K562 (cell line): ENCODE measurements around the gene OR9A2. TPM values are rescaled to one million over a fixed set of nuclear protein-coding genes. Genes with fewer than 3 reads are reported as not detected.
A peak's percentile ranks its signal among the peaks of the same experiment; 100 is the strongest.

Experiments used
- ATAC-seq: fragments of 200-7000 bp; cut with Tn5 transposase; 3 replicates; pipeline ENCODE4 v1.9.1; 2020; ENCODE audit warnings: moderate library complexity
- BruUV-seq: library from RNA; stranded (reverse); fragments of 400-500 nt; replicated peaks from 2 replicates; lab custom pipeline; 2021; lab: Mats Ljungman, UMichigan
- CTCF ChIA-PET: fragments of 300-600 bp; formaldehyde crosslinking; extraction: SDS; loops from one replicate; lab custom pipeline; 2021; ENCODE audit warnings: low intra/inter-chr PET ratio; lab: Yijun Ruan, JAX
- POLR2A ChIA-PET: fragments of 300-600, 350-650 bp; sonication (Branson Sonifier 250); formaldehyde crosslinking; extraction: SDS; loops from one replicate; lab custom pipeline; 2021; ENCODE audit warnings: antibody characterized with exemption, inconsistent platforms; lab: Yijun Ruan, JAX
- DNase-seq, 4 experiments: peaks; one replicate each; pipeline versions ENCODE4 v3.0.0 to v3.0.0-alpha.2; 2011 to 2018; ENCODE audit warnings: low spot score in 3 of 4, mixed read lengths in 3 of 4; ENCODE audit errors: extremely low read depth in 1 of 4
- FAIRE-seq: peaks from 2 replicates; lab custom pipeline; 2011; peaks lifted over from hg19 to GRCh38; lab: Jason Lieb, UNC
- H2AFZ ChIP-seq: 2 replicates; pipeline ENCODE4 v1.6.0; 2011; ENCODE audit warnings: low read depth, low read length, control low read depth, inconsistent platforms
- H3K27ac ChIP-seq: fragments of 200-600 bp; 3 replicates; pipeline ENCODE4 v1.8.0; 2011; ENCODE audit warnings: low read depth, mild to moderate bottlenecking, control low read depth, inconsistent platforms, low read length, moderate library complexity, mixed read lengths; ENCODE audit errors: extremely low read depth
- H3K27me3 ChIP-seq, 2 experiments: fragments of 300-600 bp in 1 of 2; 2 replicates in 1 of 2; 3 replicates in 1 of 2; pipeline versions ENCODE4 v1.6.0 to v1.8.0; 2011; ENCODE audit warnings: inconsistent platforms in 2 of 2, low read length in 2 of 2, mild to moderate bottlenecking in 1 of 2, mixed read lengths in 1 of 2, moderate library complexity in 1 of 2; ENCODE audit not compliant: control insufficient read depth in 2 of 2, insufficient read depth in 2 of 2
- H3K36me3 ChIP-seq: fragments of 300-600 bp; 3 replicates; pipeline ENCODE4 v1.8.0; 2011; ENCODE audit warnings: mild to moderate bottlenecking, low read length, inconsistent platforms; ENCODE audit not compliant: control insufficient read depth, insufficient read depth
- H3K4me1 ChIP-seq, 2 experiments: fragments of 200-600 bp in 1 of 2; replicated peaks in 1 of 2; 2 replicates in 1 of 2; 3 replicates in 1 of 2; pipeline versions ENCODE4 v1.5.1 to v1.8.0; 2011; ENCODE audit warnings: inconsistent platforms in 2 of 2, low read length in 2 of 2, mild to moderate bottlenecking in 1 of 2, mixed read lengths in 1 of 2, moderate library complexity in 1 of 2; ENCODE audit not compliant: control insufficient read depth in 2 of 2, insufficient read depth in 2 of 2
- H3K4me2 ChIP-seq: 2 replicates; pipeline ENCODE4 v1.6.1; 2011; ENCODE audit warnings: low read length, control low read depth, inconsistent platforms, mixed read lengths; ENCODE audit not compliant: insufficient read depth
- H3K4me3 ChIP-seq: fragments of 200-600 bp; sonication (generic), shearing (Covaris generic); 2 replicates; pipeline ENCODE4 v1.5.1; 2016; ENCODE audit warnings: control low read depth, inconsistent platforms
- H3K79me2 ChIP-seq: fragments of 200-600 bp; 3 replicates; pipeline ENCODE4 v1.8.0; 2011; ENCODE audit warnings: low read length, inconsistent platforms; ENCODE audit not compliant: control insufficient read depth, insufficient read depth
- H3K9ac ChIP-seq, 2 experiments: 2 replicates each; pipeline versions ENCODE4 v1.6.0 to v1.6.1; 2011; ENCODE audit warnings: low read depth in 2 of 2, low read length in 2 of 2, control low read depth in 1 of 2, inconsistent platforms in 1 of 2, mild to moderate bottlenecking in 1 of 2, mixed read lengths in 1 of 2; ENCODE audit not compliant: insufficient read depth in 1 of 2
- H3K9me1 ChIP-seq: one replicate; pipeline ENCODE4 v1.6.0; 2011; ENCODE audit warnings: inconsistent platforms, mild to moderate bottlenecking, low read length, moderate library complexity; ENCODE audit not compliant: control insufficient read depth, insufficient read depth
- H3K9me3 ChIP-seq: replicated peaks from 2 replicates; pipeline ENCODE4 v1.5.1; 2011; ENCODE audit warnings: low read depth, low read length, inconsistent platforms; ENCODE audit not compliant: control insufficient read depth, insufficient read depth
- H4K20me1 ChIP-seq: replicated peaks from 2 replicates; pipeline ENCODE4 v1.6.1; 2011; ENCODE audit warnings: low read length, inconsistent platforms, mixed read lengths; ENCODE audit not compliant: control insufficient read depth, insufficient read depth
- CBFB ChIP-seq: sonication (generic); formaldehyde crosslinking; IDR thresholded peaks from 2 replicates; pipeline ENCODE4 v1.4.0; 2020; ENCODE audit warnings: mild to moderate bottlenecking, missing genetic modification reagents
- FOXM1 ChIP-seq, 2 experiments: fragments of 450-650 bp in 1 of 2; sonication (generic) in 1 of 2; formaldehyde crosslinking in 1 of 2; IDR thresholded peaks; 2 replicates each; pipeline versions ENCODE4 v1.6.1 to v1.9.0; 2017 to 2022; ENCODE audit warnings: low read depth in 2 of 2, mild to moderate bottlenecking in 2 of 2, missing genetic modification reagents in 1 of 2, moderate library complexity in 1 of 2
- LCOR ChIP-seq: sonication (generic); formaldehyde crosslinking; IDR thresholded peaks from 2 replicates; pipeline ENCODE4 v1.8.0; 2022; ENCODE audit warnings: mild to moderate bottlenecking, missing genetic modification reagents
- RCOR1 ChIP-seq, 2 experiments: IDR thresholded peaks; 2 replicates each; pipeline ENCODE4 v1.6.1; 2012; ENCODE audit warnings: low read depth in 2 of 2, low read length in 2 of 2, borderline replicate concordance in 1 of 2, improper control_type of control experiment in 1 of 2
- WGBS: fragments of 100-300 bp; shearing (Covaris generic); methylation state at CpG from one replicate; pipeline ENCODE4 v1.1.6; 2016; ENCODE audit warnings: low coverage, mixed read lengths; ENCODE audit not compliant: insufficient coverage; ENCODE audit errors: missing lambda C conversion rate; 5-methylcytosine and 5-hydroxymethylcytosine counted together
- in situ Hi-C: fragments of 300-500 bp; cut with MboI; formaldehyde crosslinking; loops from 4 replicates; pipeline ENCODE4 v1.15.0; 2018; ENCODE audit warnings: inconsistent platforms, mixed read lengths
- intact Hi-C: fragments of 100-400 bp; cut with micrococcal nuclease; formaldehyde crosslinking; loops from 2 replicates; pipeline ENCODE4 v1.14.2; 2022
- polyA plus RNA-seq, 8 experiments: library from polyadenylated mRNA; depleted of rRNA in 4 of 8; stranded (reverse) in 5 of 8; unstranded in 3 of 8; fragments of >200 nt; fragmentation: Nextera tagmentation in 2 of 8; fragmentation: Illumina TruSeq in 1 of 8; extraction: Ambion mirVana in 2 of 8; extraction: Trizol in 1 of 8; gene quantifications; 2 replicates each; pipeline versions ENCODE4 v1.2.1 to v1.2.3, GENCODE V29; 2011 to 2014; ENCODE audit warnings: inconsistent platforms in 1 of 8, missing spikeins in 1 of 8
- total RNA-seq, 7 experiments: library from RNA; depleted of rRNA in 6 of 7; stranded (reverse); fragments of >200 nt in 6 of 7; fragmentation: Illumina TruSeq in 2 of 7; extraction: Trizol in 2 of 7; gene quantifications; 2 replicates each; pipeline versions ENCODE4 v1.2.1 to v1.2.3, GENCODE V29; 2011 to 2021; ENCODE audit warnings: low replicate concordance in 1 of 7

The OR9A2 gene
- total and polyA plus RNA-seq, 9 of the 15 experiments (the other 6 are each of a cell fraction or from before 2014, with no cell fraction given) = not detected

DNA sequence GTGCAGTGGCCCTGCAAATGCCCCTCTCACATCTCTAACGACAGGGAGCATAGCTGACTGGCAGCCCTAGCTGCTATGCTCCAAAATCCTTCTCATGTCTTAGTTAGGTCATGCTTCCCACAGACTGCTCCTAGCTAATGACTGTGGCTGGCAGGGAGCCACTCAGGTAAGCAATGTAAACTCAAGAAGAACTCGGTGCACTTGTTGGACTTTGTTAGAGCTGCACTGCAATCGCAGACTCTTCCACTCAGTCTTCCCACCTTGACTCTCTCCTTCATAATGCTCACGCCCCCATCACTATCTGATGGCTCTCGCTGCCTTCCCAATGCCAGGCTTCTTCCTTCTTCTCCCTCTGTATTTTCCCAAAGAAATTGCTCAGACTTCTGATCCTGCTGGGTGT is 24.0 kb downstream of the OR9A2 start:
- Histone ChIP-seq H3K9ac (peak overlapping the region in 1 of 2 experiments; percentile 0; a peak in 1 of 4 replicates), H3K36me3 (no peaks in the 10 kb centered on the region), H3K79me2 (no peaks in the 10 kb centered on the region), H3K27me3 (peaks cover 5 to 7% of the 10 kb centered on the region in 2 experiments; a peak in 4 of 5 replicates), H3K9me1 (no peaks in the 10 kb centered on the region), H3K4me3 (peak overlapping the region; percentile 1; the same call in 1 of the 2 replicates), H3K27ac (no peak overlapping the region), H3K9me3 (no peaks in the 10 kb centered on the region), H2AFZ (peak overlapping the region; percentile 90), H3K4me2 (peak overlapping the region; percentile 73), H4K20me1 (no peaks in the 10 kb centered on the region), H3K4me1 (peaks cover 0 to 4% of the 10 kb centered on the region in 2 experiments; a peak in 2 of 5 replicates)
- in situ Hi-C loops (loop anchor here (5.0 to 25.0 kb wide), 2 partner anchors 126 to 366 kb away; no protein-coding TSS in a partner anchor), intact Hi-C loops (loop anchor here (1.0 to 5.0 kb wide), 8 partner anchors 40 to 398 kb away; partner anchors contain the start of gene KEL)
- CTCF ChIA-PET = interaction anchor here (0.6 to 11.1 kb wide), 10 partner anchors 42 to 399 kb away, joined by 3 to 222 read pairs (median 11); partner anchors contain the start of gene EPHB6
- TF ChIP-seq LCOR (CRISPR knock-in tag) (no peak), CBFB (CRISPR knock-in tag) (0 out of 2 replicates have a peak, but pooled peaks have one; percentile 29), RCOR1 (IDR thresholded peaks at IDR 0.05; ENCODE audit: borderline replicate concordance in 1 of 2, low read depth in 2 of 2, low read length in 2 of 2) (peak in 1 of 2 experiments; percentile 3; a peak in 1 of 4 replicates), FOXM1 (IDR thresholded peaks at IDR 0.05; ENCODE audit: low read depth) (no peak), FOXM1 (CRISPR knock-in tag; IDR thresholded peaks at IDR 0.05; ENCODE audit: low read depth) (0 out of 2 replicates have a peak, but pooled peaks have one; percentile 36)
- FAIRE-seq (no peak), ATAC-seq (peak; percentile 55), DNase-seq (peak in 2 of 4 experiments; percentile 11 to 18)
- WGBS = 7% methylated on average over 5 of the region's 5 CpGs
- BruUV-seq = no TSS peak
- POLR2A ChIA-PET = interaction anchor here (1.3 to 2.0 kb wide), 2 partner anchors 124 to 212 kb away, joined by 4 to 5 read pairs; no protein-coding TSS in a partner anchor
